GM12872 (cell line): ENCODE data around the gene COL9A3.

Experiments used
- CTCF ChIP-seq: IDR thresholded peaks from 3 replicates; pipeline ENCODE4 v1.5.1; 2011; ENCODE audit warnings: low read depth, mild to moderate bottlenecking, low read length, moderate library complexity; ENCODE audit not compliant: insufficient read depth

COL9A3 gene

GRCh38 chr20:62888910-62889309 lies 72.1 kb downstream of the COL9A3 start:
- TF ChIP-seq CTCF, result no peak

GRCh38 chr20:62889411-62889810 lies 72.6 kb downstream of the COL9A3 start:
- no peak for TF ChIP-seq CTCF

GRCh38 chr20:62889871-62890270 lies 73.0 kb downstream of the COL9A3 start:
- no peak for TF ChIP-seq CTCF

- no peak for TF ChIP-seq CTCF
These were observed 73.6 kb downstream of the COL9A3 start for GRCh38 chr20:62890444-62890843.
